ENCODE data around the gene EIF4E.
A peak's percentile ranks its signal among the peaks of the same experiment; 100 is the strongest.
"Not testable (repeated sequence)": the region's sequence is repeated elsewhere in the genome, so short reads cannot be mapped to it uniquely, and the experiment has no call there.

The EIF4E gene, protein sequence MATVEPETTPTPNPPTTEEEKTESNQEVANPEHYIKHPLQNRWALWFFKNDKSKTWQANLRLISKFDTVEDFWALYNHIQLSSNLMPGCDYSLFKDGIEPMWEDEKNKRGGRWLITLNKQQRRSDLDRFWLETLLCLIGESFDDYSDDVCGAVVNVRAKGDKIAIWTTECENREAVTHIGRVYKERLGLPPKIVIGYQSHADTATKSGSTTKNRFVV

DNA sequence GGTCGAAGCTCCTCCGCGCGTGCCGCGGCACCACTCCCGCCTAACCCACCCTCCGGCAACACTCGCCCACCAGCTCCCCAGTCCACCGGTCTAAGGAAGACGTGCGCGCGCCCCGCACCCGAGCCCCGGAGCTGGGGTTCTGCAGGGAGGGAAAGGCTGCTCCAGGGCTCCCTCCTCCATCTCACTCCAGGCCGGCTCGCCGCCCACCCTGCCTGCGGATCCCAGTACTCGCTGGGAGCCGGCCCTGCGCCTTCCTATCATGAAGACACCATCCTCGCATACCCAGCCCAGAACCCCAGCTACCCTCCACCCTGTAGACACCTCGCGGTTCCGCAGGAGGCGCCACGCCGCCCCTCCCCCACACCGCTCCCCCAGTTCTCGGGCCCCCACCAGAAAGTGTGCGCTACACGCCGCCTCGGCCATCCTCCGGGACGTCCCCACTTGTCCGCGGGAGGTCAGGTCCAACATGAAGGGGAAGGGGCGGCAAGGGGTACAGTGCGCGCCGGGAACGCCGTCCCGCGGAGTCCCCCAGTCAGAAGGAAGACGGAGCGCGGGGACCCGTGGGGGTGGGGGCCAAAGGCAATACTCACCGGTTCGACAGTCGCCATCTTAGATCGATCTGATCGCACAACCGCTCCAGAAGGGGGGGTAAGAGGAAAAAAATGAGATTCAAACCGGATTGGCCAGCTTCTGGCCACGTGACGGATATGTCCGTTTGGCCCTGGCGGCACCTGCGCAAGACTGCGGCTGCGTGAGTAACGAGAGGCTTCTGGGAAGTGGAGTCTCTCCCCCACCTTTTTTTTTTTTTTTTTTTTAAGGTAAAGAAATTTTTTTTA, at the start of gene EIF4E:
Gene EIF4E (minus strand): TSS at position 629 of the 836 bp plus-strand sequence. CDS start 21 bp downstream, at position 608.
- DNase-seq (ENCODE audit: low read depth): peak; percentile 77

DNA sequence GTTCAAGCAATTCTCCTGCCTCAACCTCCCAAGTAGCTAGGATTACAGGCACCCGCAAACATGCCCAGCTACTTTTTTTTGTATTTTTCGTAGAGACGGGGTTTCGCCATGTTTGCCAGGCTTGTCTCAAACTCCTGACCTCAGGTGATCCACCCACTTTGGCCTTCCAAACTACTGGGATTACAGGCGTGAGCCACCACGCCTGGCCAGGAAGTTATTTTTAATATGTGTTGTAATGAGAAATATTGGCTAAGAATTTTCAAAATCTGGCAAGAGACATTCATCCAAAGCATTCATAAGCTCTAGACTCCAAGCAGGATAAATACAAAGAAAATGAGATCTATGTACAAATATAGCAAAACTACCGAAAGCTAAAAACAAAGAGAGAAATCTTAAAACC, 48.6 kb upstream of the EIF4E start:
- no peak for DNase-seq (ENCODE audit: low read depth)

DNA sequence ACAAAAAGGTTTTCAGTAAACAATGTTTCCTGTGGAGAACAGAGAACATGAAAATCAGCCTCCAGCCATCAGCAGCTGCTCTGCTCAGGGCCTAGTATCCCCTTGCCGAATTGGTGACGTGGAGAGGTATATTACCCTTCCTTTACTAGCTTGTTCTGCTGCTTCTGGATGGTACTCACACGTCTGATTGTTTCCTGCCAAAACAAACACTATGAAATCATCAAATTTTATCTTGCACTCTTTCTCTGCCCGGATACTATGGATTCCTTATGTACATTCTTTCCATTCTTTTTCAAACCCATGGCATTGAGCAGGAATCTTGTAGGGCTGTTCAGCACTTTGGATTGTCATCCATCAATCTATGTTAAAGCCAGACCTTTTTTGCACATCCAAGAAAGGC, 47.8 kb upstream of the EIF4E start:
- DNase-seq (ENCODE audit: low read depth): no peak

DNA sequence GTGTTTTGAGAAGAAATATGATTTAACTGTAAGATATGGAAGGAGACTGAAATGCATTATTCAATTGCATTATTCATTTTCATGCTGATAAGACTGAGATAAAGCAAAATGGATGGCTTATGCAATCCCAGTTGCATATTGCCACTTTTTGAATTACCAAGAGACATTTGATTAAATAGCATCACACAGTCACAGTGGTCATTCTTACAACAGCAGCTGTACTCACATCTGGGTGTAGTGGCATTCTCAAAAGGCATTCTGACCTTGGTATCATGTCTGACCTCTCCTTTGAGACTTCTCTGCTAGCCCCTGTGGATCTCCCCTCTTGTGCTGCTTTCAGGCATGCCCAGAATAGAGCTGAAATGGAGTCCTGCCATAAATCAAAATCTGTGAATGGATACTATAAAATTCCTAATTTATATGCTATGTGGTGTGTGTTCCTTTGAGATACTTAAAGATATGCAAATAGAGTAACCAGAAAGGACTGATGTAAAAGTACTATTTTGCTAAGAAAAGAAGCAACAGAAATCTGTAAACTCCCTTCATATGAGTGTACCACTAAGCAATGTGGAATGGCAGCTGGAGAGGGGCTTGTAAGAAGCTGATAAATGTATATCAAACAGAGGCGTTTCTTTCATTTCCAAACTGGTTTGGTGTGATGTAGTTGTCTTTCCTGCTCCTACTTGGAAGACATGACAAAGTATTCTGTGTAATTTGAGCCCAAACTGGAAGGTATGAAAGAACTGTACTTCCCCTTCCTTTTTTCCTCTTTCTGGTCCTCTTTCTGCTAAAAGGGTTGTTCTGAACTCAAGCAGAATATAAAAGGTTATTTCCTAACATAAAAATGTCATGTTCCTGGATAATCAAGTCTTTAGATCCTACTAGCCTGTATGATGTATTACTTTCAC, 41.2 kb upstream of the EIF4E start:
- DNase-seq (ENCODE audit: low read depth): no peak

DNA sequence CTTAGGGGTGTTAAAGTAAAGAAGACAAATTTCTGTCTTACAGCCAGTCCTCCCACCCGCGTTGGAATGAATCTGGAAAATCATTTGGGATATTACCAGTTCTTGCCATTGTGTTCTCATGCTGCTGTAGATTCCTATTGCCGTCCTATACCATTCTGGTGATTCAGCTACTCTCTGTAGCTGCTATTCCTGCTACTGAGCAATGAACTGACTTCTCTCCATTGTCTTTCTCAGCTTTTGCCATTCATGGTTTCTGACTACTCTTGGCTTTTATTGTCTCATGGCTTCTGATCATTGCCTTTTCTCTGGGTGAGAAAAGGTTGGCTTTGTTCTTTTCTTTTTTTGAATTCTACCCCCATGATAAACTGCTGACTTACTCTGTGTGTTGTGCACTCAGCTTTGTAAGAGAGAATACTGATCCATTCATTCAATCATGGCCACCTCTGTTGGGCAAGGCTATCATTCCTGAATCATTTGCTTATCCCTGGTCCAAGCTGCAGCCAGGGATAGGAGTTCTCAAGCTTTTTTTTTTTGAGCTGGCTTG, 38.9 kb upstream of the EIF4E start:
- DNase-seq (ENCODE audit: low read depth): no peak

DNA sequence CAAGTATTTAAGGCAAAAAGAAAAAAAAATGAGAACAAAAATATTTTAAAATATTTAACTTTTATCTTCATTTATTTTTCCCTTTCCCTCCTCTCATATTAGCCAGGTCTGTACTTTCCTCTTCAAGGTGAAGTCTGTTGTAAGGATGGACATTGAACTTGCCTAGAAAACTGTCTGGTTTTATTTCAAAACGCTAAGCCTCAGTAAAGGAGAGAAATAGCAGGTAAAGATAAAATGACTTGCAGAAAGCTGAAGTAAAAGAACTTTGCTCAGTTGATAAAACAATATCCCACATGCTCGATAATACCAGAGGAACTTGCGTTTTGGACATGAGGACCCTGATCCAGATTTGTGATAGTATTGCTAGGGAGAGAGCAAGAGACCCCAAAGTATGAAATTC, 38.0 kb upstream of the EIF4E start:
- no peak for DNase-seq (ENCODE audit: low read depth)

DNA sequence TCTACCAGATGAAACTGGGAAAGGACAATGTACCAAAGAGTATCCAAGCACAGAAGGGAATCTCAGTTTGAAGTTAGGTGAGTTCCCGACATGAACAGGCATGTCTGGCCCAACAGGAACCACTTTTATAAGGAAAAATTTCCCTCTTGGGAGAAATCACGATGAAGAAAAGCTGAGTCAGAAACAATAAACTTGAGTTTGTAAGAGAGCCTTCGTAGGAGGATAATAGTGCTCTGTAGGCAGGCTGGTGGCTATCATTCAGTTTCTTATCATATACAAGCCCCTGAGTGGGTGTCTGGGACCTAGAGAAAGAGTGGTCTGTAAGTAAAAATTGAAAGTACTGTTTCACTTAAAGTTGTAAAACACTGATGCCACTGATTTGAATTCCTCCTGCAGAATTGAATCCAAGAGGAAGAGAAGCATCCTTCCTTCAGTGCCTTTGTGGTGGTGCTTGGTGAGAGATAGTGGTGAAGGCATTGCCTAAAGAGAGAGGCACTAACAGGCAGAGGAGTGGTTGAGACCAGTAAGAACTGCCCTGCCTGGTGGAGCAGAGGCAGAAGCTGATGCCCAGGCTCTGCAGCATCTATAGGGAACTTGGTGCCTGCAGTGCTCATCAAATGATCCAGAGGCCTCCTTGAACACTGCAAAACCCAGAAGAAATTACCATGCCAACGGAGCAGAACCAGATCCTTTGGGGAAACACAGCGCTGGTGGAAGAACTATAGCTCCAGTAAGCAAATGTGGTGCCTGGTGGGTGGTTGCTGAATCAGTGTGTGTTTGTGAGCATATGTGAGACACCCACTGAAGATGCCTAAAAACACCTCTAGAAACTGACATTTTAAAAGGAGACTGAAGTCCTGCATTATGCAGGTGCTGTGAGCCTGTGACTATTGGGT, 34.9 kb upstream of the EIF4E start:
- DNase-seq (ENCODE audit: low read depth): no peak

DNA sequence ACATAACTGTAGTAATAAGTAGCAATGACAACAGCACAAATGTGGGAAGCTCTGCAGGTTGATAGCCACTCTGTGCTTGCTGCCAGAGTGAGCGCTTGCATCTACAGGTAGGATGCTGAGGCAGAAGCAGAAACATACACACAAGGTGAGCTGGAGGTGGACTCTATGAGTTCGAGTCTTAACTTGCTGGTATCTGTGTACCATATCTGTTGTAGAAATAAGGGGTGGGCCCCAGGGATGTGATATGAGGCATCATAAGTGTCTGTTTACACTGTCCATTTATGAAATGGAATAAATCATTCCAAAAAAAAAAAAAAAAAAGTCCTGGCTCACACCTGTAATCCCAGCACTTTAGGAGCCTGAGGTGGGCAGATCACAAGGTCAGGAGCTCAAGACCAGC, 32.8 kb upstream of the EIF4E start:
- DNase-seq (ENCODE audit: low read depth): no peak

DNA sequence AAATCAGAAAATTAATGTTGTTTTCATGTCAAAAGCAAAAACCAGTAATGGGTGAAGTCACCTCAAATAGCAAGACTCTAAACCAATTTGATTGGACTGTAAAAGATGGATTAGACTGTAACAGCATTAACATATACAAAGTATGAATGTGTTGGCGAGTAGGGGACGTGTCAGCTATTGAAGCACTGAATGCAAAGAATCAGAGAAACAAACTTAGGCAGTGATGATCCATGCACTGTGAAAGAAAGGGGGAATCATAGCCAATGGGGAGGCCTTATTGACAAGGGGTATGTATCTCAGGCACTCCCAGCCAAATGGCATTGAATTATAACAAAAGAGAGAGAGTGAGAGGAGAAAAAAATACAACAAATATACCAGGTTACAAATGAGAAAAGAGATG, 30.5 kb upstream of the EIF4E start:
- DNase-seq (ENCODE audit: low read depth): no peak

DNA sequence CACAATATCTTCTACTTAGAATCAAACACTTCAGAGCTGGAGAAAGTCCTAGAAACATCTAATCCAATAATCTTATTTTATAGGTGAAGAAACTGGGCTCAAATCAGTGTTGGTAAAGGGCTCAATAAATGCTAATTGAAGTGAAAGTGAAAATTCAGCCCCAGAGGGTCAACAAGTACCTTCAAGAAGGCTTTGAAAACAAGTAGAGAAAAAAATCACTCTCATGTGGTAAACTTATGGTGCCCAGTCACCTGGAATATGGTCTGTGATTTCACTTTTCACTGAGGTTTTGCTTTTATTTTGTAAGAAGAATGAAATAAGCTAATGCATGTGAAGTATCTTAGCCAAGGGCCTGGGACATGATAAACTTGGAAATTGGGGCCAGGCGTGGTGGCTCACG, 29.1 kb upstream of the EIF4E start:
- no peak for DNase-seq (ENCODE audit: low read depth)

DNA sequence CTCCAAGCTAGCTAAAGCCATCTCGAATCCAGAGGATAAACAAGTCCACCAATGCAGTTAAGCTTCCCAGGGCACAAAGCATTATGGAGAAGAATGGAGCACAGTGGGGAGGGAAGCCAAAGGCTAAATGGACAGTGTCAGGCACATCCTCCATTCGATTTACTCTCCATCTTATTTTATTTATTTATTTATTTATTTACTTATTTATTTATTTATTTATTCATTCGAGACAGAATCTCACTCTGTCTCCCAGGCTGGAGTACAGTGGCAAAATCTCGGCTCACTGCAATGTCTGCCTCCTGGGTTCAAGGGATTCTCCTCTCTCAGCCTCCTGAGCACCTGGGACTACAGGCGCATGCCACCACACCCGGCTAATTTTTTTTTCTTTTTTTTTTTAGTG, 26.3 kb upstream of the EIF4E start:
- no peak for DNase-seq (ENCODE audit: low read depth)

DNA sequence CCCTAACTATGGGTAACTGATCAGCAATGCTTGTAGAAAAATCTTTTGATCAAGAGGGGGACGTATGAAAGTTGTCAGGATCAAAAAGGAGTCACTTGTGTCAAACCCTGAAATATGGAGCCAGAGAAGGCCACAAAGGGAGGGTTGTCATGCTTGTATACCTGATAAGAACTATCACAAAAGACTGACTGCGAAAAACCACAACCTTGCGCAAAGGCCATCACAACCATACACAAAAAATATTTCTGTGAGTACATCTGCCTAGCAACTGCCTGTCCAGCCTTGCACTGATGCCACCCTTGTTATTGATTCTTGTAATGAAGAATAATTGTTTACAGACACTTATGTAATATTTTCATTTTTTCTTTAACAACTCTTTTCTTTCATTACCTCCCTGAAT, 22.8 kb upstream of the EIF4E start:
- no peak for DNase-seq (ENCODE audit: low read depth)

DNA sequence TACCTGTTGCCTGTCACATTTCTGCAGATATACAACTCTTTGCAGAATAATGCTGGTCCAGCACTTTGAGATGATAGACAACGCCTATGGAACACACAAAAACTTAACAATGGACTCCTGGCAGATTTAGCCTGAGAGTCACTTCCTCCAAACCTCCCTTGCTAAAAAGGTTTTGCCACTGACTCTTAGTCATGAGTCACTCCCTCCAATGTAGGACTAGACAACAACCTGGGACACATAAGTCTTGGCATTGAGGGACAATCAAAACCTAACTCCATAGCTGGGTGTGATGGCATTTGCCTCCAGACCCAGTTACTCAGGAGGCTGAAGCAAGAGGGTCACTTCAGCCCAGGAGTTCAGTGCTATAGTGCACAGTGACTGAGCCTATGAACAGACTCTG, 22.0 kb upstream of the EIF4E start:
- no peak for DNase-seq (ENCODE audit: low read depth)

DNA sequence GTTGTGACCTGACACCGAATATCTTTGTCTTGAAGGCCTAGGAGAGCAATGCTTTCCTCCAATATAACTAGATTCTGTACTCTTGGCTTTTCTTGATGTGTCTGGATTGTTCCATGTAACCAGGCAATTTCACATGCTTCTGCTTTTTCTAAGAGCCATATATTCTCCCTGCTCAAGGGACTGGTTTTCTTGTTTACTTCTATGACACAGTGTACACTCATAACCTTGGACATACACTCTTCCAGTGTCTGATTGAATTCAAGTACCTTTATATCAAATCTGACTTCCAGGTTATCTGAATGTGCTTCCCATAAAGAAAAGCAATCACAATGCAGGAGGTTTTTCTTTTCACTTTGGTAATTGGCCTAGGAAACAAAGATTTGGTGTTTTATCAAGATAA, 17.4 kb upstream of the EIF4E start:
- no peak for DNase-seq (ENCODE audit: low read depth)

DNA sequence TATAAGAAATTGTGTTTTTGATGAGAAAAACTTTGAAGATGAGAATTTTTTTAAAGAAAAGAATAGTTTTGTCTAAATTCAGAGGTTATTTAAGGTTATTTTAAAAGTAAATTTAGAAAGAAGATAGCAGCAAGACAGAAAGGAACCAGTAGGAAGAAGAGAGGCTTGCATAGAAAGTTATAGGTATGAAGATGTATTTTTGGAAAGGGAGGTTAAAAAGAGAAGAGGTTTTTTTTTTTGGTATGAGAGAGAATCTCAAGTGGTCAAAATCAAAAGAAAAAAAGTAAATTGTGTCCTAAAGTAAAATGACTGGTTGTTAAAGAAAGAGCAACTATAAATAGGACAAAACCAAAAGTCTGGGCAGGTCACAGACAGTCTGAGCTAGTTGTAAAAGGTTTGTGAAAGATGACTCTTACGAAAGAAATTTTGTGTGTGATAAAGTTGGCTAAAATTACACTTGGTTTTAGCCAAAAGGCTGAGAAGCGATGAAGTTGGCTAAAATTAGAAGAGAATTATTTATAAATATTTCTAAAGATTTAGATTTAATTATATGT, 16.4 kb upstream of the EIF4E start:
- DNase-seq (ENCODE audit: low read depth): no peak

DNA sequence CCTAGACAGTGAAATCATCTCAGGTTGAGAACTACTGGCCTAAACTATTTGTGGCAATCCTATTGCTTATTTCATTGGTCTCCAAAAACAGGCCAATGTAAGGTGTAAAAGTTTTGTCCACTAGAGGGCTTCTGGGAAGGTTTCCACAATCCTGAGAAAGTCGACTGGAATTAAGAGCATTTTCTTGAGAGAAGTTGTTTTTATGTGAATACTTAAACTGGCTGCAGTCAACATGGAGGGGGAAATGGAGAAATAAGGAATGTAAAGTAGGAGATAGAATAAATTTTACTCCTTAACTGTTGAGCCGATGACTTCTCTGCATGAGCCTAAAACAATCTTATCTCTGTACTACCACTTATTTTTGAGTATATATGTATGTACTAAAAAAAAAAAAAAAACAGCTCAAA, 11.0 kb upstream of the EIF4E start:
- no peak for DNase-seq (ENCODE audit: low read depth)

DNA sequence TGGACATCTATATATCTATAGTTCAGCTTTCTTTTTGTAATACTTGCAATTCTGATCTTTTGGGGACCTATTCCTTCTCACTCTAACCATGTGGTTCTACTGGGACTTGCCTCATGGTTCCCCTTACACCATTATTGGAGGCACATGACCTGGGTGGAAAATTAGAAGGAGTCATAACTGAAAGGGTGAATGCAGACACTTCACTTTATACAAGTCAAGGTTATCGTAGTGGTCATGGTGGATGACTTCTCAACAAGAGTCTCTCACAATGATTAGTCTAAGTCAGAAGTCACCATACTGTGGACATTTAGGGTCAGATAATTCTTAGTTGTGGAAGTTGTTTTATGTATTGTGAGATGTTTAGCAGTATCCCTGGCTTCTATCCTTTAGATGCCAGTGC, 10.5 kb upstream of the EIF4E start:
- DNase-seq (ENCODE audit: low read depth): no peak

DNA sequence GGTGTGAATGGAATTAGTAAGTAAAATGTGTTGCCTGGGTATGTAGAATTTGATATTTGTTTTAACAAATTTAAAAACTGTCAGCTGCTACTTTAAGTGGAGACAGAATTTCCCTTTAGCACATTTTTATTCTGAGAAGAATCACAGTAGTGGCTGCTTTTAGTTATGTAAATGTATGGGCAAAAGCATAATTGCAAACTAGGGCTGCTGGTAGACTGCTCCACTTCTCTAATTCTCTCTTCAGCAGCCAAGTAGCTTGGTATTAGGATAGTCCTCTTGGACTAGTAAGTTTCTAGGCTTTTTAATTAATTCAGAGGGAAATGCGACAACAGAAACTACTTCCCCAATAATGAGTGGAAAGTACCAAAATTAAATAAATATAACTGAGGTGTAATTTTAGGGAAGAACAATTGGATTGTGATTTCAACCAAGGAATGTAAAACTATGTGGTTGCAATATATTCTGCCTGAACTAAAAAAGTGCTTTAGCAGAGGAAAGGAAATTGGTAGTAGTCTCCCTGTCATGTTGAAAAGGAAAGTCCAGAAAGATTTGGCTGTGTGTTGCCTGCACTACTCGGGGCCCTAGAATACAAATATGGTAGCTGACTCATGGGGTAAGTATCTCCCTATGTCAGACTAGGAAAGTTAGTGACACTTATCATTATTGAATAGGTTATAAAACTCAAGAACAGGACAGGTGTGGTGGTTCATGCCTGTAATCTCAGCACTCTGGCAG, 9.2 kb upstream of the EIF4E start:
- no peak for DNase-seq (ENCODE audit: low read depth)

DNA sequence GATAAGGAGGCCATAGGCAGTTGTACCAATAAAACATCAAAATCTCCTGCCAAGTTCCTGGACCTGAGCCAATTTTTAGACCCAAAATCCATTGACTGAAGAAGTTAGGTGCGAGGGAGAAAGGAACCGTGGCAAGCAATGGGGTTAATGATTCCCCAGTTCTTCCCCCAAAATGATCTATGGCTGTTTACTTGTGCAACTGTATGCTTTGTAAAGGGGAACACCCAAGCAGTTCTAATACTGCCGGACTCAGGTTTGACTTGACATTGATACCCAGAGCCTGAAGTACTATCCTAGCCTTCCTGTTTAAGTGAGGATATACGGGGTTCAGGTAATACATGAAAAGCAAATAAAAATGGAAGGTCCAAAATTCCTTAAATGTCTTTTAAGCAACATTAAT, 6.7 kb upstream of the EIF4E start:
- DNase-seq (ENCODE audit: low read depth): no peak

DNA sequence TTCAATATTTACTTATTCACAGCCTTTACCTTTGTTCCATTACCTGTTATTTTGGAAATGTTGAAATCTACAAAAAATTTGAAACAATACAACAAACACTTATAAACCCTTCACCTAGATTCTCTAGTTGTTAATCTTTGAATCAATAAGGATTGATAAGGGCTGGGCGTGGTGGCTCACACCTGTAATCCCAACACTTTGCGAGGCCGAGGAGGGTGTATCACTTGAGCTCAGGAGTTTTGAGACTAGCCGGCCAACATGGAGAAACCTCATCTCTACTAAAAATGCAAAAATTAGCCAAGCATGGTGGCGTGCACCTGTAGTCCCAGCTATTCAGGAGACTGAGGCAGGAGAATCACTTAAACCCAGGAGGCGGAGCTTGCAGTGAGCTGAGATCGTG, 5.9 kb upstream of the EIF4E start:
- not testable (repeated sequence) for DNase-seq (ENCODE audit: low read depth)
